Esophagus muscularis mucosa (tissue), 4 donors: Measurements from ENCODE around the gene PSMA3. TPM values are rescaled to one million over a fixed set of nuclear protein-coding genes. Genes with fewer than 3 reads are reported as not detected.

Source experiments
- DNase-seq: peaks from one replicate; pipeline ENCODE4 v3.0.0-alpha.2; 2017; ENCODE audit errors: extremely low spot score
- H3K27ac ChIP-seq, 4 donors: fragments of 200-600 bp; sonication (generic); replicated peaks in 1 of 4; 1 replicate in 3 of 4; 2 replicates in 1 of 4; pipeline ENCODE4 v1.5.1; 2016 to 2019; ENCODE audit warnings: mild to moderate bottlenecking in 1 of 4
- H3K27me3 ChIP-seq, 4 donors: fragments of 200-600 bp; sonication (generic); one replicate each; pipeline versions ENCODE4 v1.5.1 to v1.6.0; 2016 to 2019
- H3K36me3 ChIP-seq, 4 donors: fragments of 200-600 bp; sonication (generic); one replicate each; pipeline ENCODE4 v1.5.1; 2016 to 2019
- H3K4me1 ChIP-seq, 4 donors: fragments of 200-600 bp; sonication (generic); one replicate each; pipeline ENCODE4 v1.5.1; 2016 to 2019
- H3K4me3 ChIP-seq, 4 donors: fragments of 200-600 bp; sonication (generic); 1 replicate in 2 of 4; 2 replicates in 2 of 4; pipeline ENCODE4 v1.5.1; 2016 to 2019; ENCODE audit warnings: mild to moderate bottlenecking in 4 of 4, moderate library complexity in 1 of 4
- H3K9me3 ChIP-seq, 4 donors: fragments of 200-600 bp; sonication (generic); 1 replicate in 3 of 4; 2 replicates in 1 of 4; pipeline ENCODE4 v1.5.1; 2016 to 2019
- CTCF ChIP-seq, 3 experiments: fragments of 200-600 bp in 2 of 3; fragments of 450-650 bp in 1 of 3; sonication (generic) in 2 of 3; IDR thresholded peaks; one replicate each; pipeline ENCODE4 v1.5.1; 2017 to 2019; ENCODE audit warnings: antibody characterized with exemption in 3 of 3, mild to moderate bottlenecking in 2 of 3, moderate library complexity in 1 of 3
- EP300 ChIP-seq: sonication (generic); formaldehyde crosslinking; IDR thresholded peaks from one replicate; pipeline ENCODE4 v1.6.1; 2017; ENCODE audit warnings: antibody characterized with exemption
- POLR2A ChIP-seq: fragments of 450-650 bp; IDR thresholded peaks from one replicate; pipeline ENCODE4 v1.6.1; 2017; ENCODE audit warnings: antibody characterized with exemption, moderate library complexity, mild to moderate bottlenecking, low read depth
- POLR2AphosphoS5 ChIP-seq, 2 donors: sonication (generic); formaldehyde crosslinking; IDR thresholded peaks; one replicate each; pipeline ENCODE4 v1.6.1; 2017; ENCODE audit warnings: antibody characterized with exemption in 2 of 2
- WGBS: methylation state at CpG from one replicate; pipeline ENCODE4 v1.1.5; 2018; 5-methylcytosine and 5-hydroxymethylcytosine counted together
- intact Hi-C: fragments of 100-400 bp; cut with DNase I; formaldehyde crosslinking; loops from one replicate; pipeline ENCODE4 v1.15.1; 2023
- total RNA-seq, 4 donors: library from RNA; depleted of rRNA; stranded (reverse); fragments of >200 nt; gene quantifications; one replicate each; pipeline versions ENCODE4 v1.1.0 to v1.2.1, GENCODE V29; 2016

PSMA3 gene
- total RNA-seq, 4 donors from 2014 or later = 69.8 to 98.0 (median 84.8) TPM

- Histone ChIP-seq H3K4me3 (no peak overlapping the region), H3K36me3 (peaks cover 53 to 100% (median 95%) of the 10 kb centered on the region in 4 donors), H3K27ac (no peak overlapping the region), H3K27me3 (no peaks in the 10 kb centered on the region), H3K9me3 (no peaks in the 10 kb centered on the region), H3K4me1 (no peaks in the 10 kb centered on the region)
- intact Hi-C loops = no loop called here
- no peak for DNase-seq
- no peak for TF ChIP-seq POLR2A
- TF ChIP-seq EP300 = no peak
- TF ChIP-seq POLR2AphosphoS5 (IDR thresholded peaks at IDR 0.05) = no peak
These were observed 20.8 kb downstream of the PSMA3 start for GRCh38 chr14:58265401-58265800.

DNA sequence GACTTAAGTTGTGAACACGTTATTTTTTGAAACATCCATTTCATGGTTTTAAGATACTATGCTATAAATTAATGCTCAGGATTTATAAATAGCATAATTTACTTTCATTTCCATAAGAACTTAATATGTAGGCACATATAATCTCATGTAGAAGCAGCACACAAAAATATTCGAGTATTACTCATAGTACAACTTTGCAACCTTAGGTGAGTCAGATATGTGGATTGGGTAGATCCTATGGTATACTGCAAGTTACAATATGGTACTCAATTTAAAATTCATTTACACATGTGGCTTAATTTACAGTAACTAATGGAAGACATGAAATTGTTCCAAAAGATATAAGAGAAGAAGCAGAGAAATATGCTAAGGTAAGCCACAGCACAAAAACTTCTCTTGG is 26.0 kb downstream of the PSMA3 start:
- DNase-seq = no peak
- Histone ChIP-seq H3K36me3 (peaks cover 38 to 87% (median 72%) of the 10 kb centered on the region in 4 donors), H3K4me1 (peaks cover 21 to 41% (median 23%) of the 10 kb centered on the region in 4 donors), H3K4me3 (no peak overlapping the region), H3K9me3 (no peaks in the 10 kb centered on the region), H3K27ac (no peak overlapping the region), H3K27me3 (no peaks in the 10 kb centered on the region)
- TF ChIP-seq POLR2AphosphoS5 (IDR thresholded peaks at IDR 0.05) (no peak), EP300 (no peak), CTCF (IDR thresholded peaks at IDR 0.05) (no peak)
- 83% methylated on average over 2 of the region's 2 CpGs for WGBS
- intact Hi-C loops = no loop called here

DNA sequence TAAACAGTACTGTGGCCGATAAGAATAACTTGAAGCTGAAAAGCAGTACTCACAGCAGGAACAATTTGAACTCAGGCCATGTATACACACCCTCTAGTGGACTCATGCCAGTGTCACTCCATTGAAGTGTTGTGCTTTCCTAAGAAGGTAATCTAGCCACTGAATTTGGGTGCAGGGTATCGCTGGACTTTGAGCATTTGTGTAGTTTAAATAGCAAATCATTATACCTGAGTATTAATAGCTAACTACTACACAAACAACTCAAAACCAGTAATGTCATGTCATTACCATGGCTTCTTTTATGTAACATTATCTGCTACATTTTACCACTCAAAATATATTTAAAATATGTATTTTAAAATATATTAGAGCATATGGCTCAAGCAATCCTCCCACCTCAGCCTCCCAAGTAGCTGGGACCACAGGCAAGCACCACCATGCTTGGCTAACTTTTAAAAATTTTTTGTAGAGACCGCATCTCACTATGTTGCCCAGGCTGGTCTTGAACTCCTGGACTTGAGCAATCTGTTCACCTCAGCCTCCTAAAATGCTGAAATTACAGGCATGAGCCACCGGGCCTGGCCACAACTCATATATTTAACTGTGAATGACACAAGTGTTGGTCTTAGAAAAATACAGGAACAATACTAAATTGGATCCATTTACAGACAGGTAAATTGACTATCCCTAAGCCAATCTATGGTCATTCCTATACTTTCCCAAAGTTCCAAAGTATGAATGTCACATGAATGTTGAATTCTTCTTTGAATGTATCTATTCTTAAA is 28.1 kb downstream of the PSMA3 start:
- peaks cover 25 to 48% (median 34%) of the 10 kb centered on the region in 4 donors for H3K4me1 ChIP-seq
- no peak overlapping the region for H3K4me3 ChIP-seq
- DNase-seq = no peak
- 63% methylated on average over 4 of the region's 4 CpGs for WGBS
- peaks cover 33 to 72% (median 56%) of the 10 kb centered on the region in 4 donors for H3K36me3 ChIP-seq
- no peaks in the 10 kb centered on the region for H3K27me3 ChIP-seq
- intact Hi-C loops = no loop called here
- TF ChIP-seq CTCF (IDR thresholded peaks at IDR 0.05) (peak; percentile 11 to 30 (median 11)), POLR2AphosphoS5 (IDR thresholded peaks at IDR 0.05) (no peak), POLR2A (no peak)
- no peaks in the 10 kb centered on the region for H3K9me3 ChIP-seq
- peak overlapping the region; percentile 6 to 46 (median 22) for H3K27ac ChIP-seq

DNA sequence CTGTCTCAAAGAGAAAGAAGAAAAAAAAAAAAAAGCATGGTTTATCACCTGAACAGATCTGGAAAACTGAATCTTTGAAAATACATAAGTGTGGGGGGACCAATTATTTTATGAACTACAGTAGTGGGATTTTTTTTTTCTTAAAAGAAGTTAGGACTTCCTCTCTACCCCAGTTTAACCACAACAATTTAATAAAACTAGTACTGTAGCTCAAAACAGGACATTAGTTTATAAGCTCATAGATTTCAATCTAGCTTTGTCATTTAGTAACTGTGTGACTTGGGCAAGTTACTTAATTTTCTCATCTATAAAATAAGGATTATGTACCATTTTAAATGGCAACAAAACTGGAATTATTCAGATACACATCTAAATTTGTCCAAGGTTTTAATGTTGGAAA is 30.2 kb downstream of the PSMA3 start:
- Histone ChIP-seq H3K9me3 (no peaks in the 10 kb centered on the region), H3K27me3 (no peaks in the 10 kb centered on the region), H3K4me1 (peaks cover 25 to 51% (median 37%) of the 10 kb centered on the region in 4 donors), H3K4me3 (no peak overlapping the region), H3K27ac (peak overlapping the region in 2 of 4 donors; percentile 14 to 22), H3K36me3 (peaks cover 15 to 62% (median 48%) of the 10 kb centered on the region in 4 donors)
- no peak for TF ChIP-seq CTCF (IDR thresholded peaks at IDR 0.05)
- TF ChIP-seq POLR2AphosphoS5 (IDR thresholded peaks at IDR 0.05) = no peak
- TF ChIP-seq POLR2A = no peak
- no peak for TF ChIP-seq EP300
- no peak for DNase-seq
- intact Hi-C loops = no loop called here

- H3K36me3 ChIP-seq = peaks cover 14 to 57% (median 40%) of the 10 kb centered on the region in 4 donors
These were observed 31.0 kb downstream of the PSMA3 start for GRCh38 chr14:58275527-58276190.

More at GRCh38 chr14:58275527-58276190, 31.0 kb downstream of the PSMA3 start:
- H3K27ac ChIP-seq = no peak overlapping the region
- H3K9me3 ChIP-seq = no peaks in the 10 kb centered on the region
- 80% methylated on average over 2 of the region's 2 CpGs for WGBS
- peaks cover 29 to 59% (median 45%) of the 10 kb centered on the region in 4 donors for H3K4me1 ChIP-seq
- intact Hi-C loops = no loop called here
- no peak for DNase-seq
- no peak overlapping the region for H3K4me3 ChIP-seq
- TF ChIP-seq POLR2AphosphoS5 (IDR thresholded peaks at IDR 0.05) (no peak), CTCF (IDR thresholded peaks at IDR 0.05) (no peak), POLR2A (no peak), EP300 (no peak)
- H3K27me3 ChIP-seq = no peaks in the 10 kb centered on the region
